Measurements from ENCODE around the gene MEAF6. TPM values are rescaled to one million over a fixed set of nuclear protein-coding genes. Genes with fewer than 3 reads are reported as not detected.
"Not testable (repeated sequence)": the region's sequence is repeated elsewhere in the genome, so short reads cannot be mapped to it uniquely, and the experiment has no call there.

MEAF6 gene
- total RNA-seq, 1 experiment from 2014 or later: 60.1 TPM

GRCh38 chr1:37533317-37534093, 18.9 kb upstream of the MEAF6 start:
- TF ChIP-seq CTCF (IDR thresholded peaks at IDR 0.05; ENCODE audit: unreplicated experiment): no peak
- no peak for DNase-seq
- intact Hi-C loops (cut with micrococcal nuclease; ENCODE audit: unreplicated experiment): no loop called here
- Mint-ChIP-seq H3K36me3 (ENCODE audit: insufficient read depth, unreplicated experiment) (peaks cover 29% of the 10 kb centered on the region), H3K4me3 (ENCODE audit: low read depth, unreplicated experiment) (no peak overlapping the region), H3K27ac (ENCODE audit: unreplicated experiment) (peak overlapping the region; percentile 85), H3K4me1 (ENCODE audit: low read depth, unreplicated experiment) (peaks cover 40% of the 10 kb centered on the region), H3K9me3 (ENCODE audit: low read depth, unreplicated experiment) (no peaks in the 10 kb centered on the region), H3K27me3 (ENCODE audit: unreplicated experiment) (no peaks in the 10 kb centered on the region)
- BruUV-seq (replicated peaks): no TSS peak
- CTCF ChIA-PET: interaction anchor here (1.2 kb wide), 1 partner anchor 21 kb away, joined by 3 read pairs; the partner anchor contains the start of gene SNIP1

- BruUV-seq (replicated peaks); H3K27me3 Mint-ChIP-seq (ENCODE audit: unreplicated experiment); H3K27ac Mint-ChIP-seq (ENCODE audit: unreplicated experiment); H3K4me3 Mint-ChIP-seq (ENCODE audit: low read depth, unreplicated experiment); H3K9me3 Mint-ChIP-seq (ENCODE audit: low read depth, unreplicated experiment); DNase-seq; intact Hi-C loops (cut with micrococcal nuclease; ENCODE audit: unreplicated experiment): not testable (repeated sequence)
- Mint-ChIP-seq H3K36me3 (ENCODE audit: insufficient read depth, unreplicated experiment) (peaks cover 22% of the 10 kb centered on the region), H3K4me1 (ENCODE audit: low read depth, unreplicated experiment) (peaks cover 35% of the 10 kb centered on the region)
- CTCF ChIA-PET: interaction anchor here (0.6 to 0.7 kb wide), 2 partner anchors 11 to 18 kb away, joined by 3 to 7 read pairs; partner anchors contain the start of gene MEAF6
Measured at GRCh38 chr1:37532418-37533156, 18.0 kb upstream of the MEAF6 start.

GRCh38 chr1:37529888-37530287, 15.3 kb upstream of the MEAF6 start:
- H3K27ac Mint-ChIP-seq (ENCODE audit: unreplicated experiment); BruUV-seq (replicated peaks); DNase-seq; H3K36me3 Mint-ChIP-seq (ENCODE audit: insufficient read depth, unreplicated experiment); intact Hi-C loops (cut with micrococcal nuclease; ENCODE audit: unreplicated experiment); H3K4me3 Mint-ChIP-seq (ENCODE audit: low read depth, unreplicated experiment); H3K27me3 Mint-ChIP-seq (ENCODE audit: unreplicated experiment); H3K9me3 Mint-ChIP-seq (ENCODE audit: low read depth, unreplicated experiment): not testable (repeated sequence)
- H3K4me1 Mint-ChIP-seq (ENCODE audit: low read depth, unreplicated experiment): peaks cover 15% of the 10 kb centered on the region
- CTCF ChIA-PET: interaction anchor here (0.7 to 1.0 kb wide), 2 partner anchors 15 to 25 kb away, joined by 3 to 4 read pairs; partner anchors contain the start of gene MEAF6

GRCh38 chr1:37519613-37520012, 5.0 kb upstream of the MEAF6 start:
- intact Hi-C loops (cut with micrococcal nuclease; ENCODE audit: unreplicated experiment): no loop called here
- no peak for TF ChIP-seq CTCF (IDR thresholded peaks at IDR 0.05; ENCODE audit: unreplicated experiment)
- Mint-ChIP-seq H3K4me1 (ENCODE audit: low read depth, unreplicated experiment) (peaks cover 11% of the 10 kb centered on the region), H3K36me3 (ENCODE audit: insufficient read depth, unreplicated experiment) (peaks cover 7% of the 10 kb centered on the region), H3K4me3 (ENCODE audit: low read depth, unreplicated experiment) (no peak overlapping the region), H3K9me3 (ENCODE audit: low read depth, unreplicated experiment) (no peaks in the 10 kb centered on the region), H3K27ac (ENCODE audit: unreplicated experiment) (no peak overlapping the region), H3K27me3 (ENCODE audit: unreplicated experiment) (no peaks in the 10 kb centered on the region)
- no peak for DNase-seq
- CTCF ChIA-PET: interaction anchor here (0.6 kb wide), 1 partner anchor 16 kb away, joined by 3 read pairs; no protein-coding TSS in a partner anchor
- BruUV-seq (replicated peaks): no TSS peak

- CTCF ChIA-PET; BruUV-seq (replicated peaks): not testable (repeated sequence)
Measured at GRCh38 chr1:37518929-37519328, 4.4 kb upstream of the MEAF6 start.

GRCh38 chr1:37518241-37518640, 3.7 kb upstream of the MEAF6 start:
- H3K27me3 Mint-ChIP-seq (ENCODE audit: unreplicated experiment); intact Hi-C loops (cut with micrococcal nuclease; ENCODE audit: unreplicated experiment); H3K4me3 Mint-ChIP-seq (ENCODE audit: low read depth, unreplicated experiment); H3K9me3 Mint-ChIP-seq (ENCODE audit: low read depth, unreplicated experiment); H3K27ac Mint-ChIP-seq (ENCODE audit: unreplicated experiment); DNase-seq; BruUV-seq (replicated peaks): not testable (repeated sequence)
- Mint-ChIP-seq H3K4me1 (ENCODE audit: low read depth, unreplicated experiment) (peaks cover 17% of the 10 kb centered on the region), H3K36me3 (ENCODE audit: insufficient read depth, unreplicated experiment) (peaks cover 21% of the 10 kb centered on the region)
- CTCF ChIA-PET: interaction anchor here (0.6 kb wide), 1 partner anchor 1651 kb away, joined by 4 read pairs; no protein-coding TSS in a partner anchor

More at GRCh38 chr1:37518929-37519328, 4.4 kb upstream of the MEAF6 start:
- H3K4me3 Mint-ChIP-seq (ENCODE audit: low read depth, unreplicated experiment); DNase-seq; H3K27me3 Mint-ChIP-seq (ENCODE audit: unreplicated experiment); H3K27ac Mint-ChIP-seq (ENCODE audit: unreplicated experiment); intact Hi-C loops (cut with micrococcal nuclease; ENCODE audit: unreplicated experiment); H3K9me3 Mint-ChIP-seq (ENCODE audit: low read depth, unreplicated experiment): not testable (repeated sequence)
- Mint-ChIP-seq H3K4me1 (ENCODE audit: low read depth, unreplicated experiment) (peaks cover 11% of the 10 kb centered on the region), H3K36me3 (ENCODE audit: insufficient read depth, unreplicated experiment) (peaks cover 14% of the 10 kb centered on the region)

Measured in Calu3 (cell line).